Activated T-helper 2 cell treated with anti-CD3 and anti-CD28 coated beads, Interferon-gamma antibody, Interleukin-2, Interleukin-4, amounts not matched to agents 10 μg/mL and 5 μg/mL and 100 μg/mL, durations not matched to agents 14 hours and 24 hours and 36 hours (primary cell): Measurements from ENCODE around the gene PIM2. TPM values are rescaled to one million over a fixed set of nuclear protein-coding genes. Genes with fewer than 3 reads are reported as not detected.

Experiments used
- DNase-seq: peaks from one replicate; pipeline ENCODE4 v3.0.0; 2021; ENCODE audit warnings: low spot score
- H3K27ac Mint-ChIP-seq: one replicate; pipeline ENCODE4 v1.8.0; 2021; ENCODE audit warnings: mixed read lengths
- H3K27me3 Mint-ChIP-seq: one replicate; pipeline ENCODE4 v1.8.0; 2021; ENCODE audit warnings: low read depth, mixed read lengths
- H3K36me3 Mint-ChIP-seq: one replicate; pipeline ENCODE4 v1.8.0; 2021; ENCODE audit warnings: low read depth, mixed read lengths
- H3K4me1 Mint-ChIP-seq: one replicate; pipeline ENCODE4 v1.8.0; 2021; ENCODE audit warnings: low read depth, mixed read lengths
- H3K4me3 Mint-ChIP-seq: one replicate; pipeline ENCODE4 v1.8.0; 2021; ENCODE audit warnings: low read depth, mild to moderate bottlenecking, moderate library complexity, mixed read lengths
- H3K9me3 Mint-ChIP-seq: one replicate; pipeline ENCODE4 v1.8.0; 2021; ENCODE audit warnings: mixed read lengths
- intact Hi-C: fragments of 100-400 bp; cut with micrococcal nuclease; formaldehyde crosslinking; loops from one replicate; pipeline ENCODE4 v1.15.1; 2023
- total RNA-seq: library from RNA; stranded (reverse); gene quantifications from 2 replicates; pipeline ENCODE4 v1.2.3, GENCODE V29; 2022

Gene PIM2
- total RNA-seq, 1 donor from 2014 or later: 315 TPM

GRCh38 chrX:48927736-48928382 lies 9.0 kb upstream of the PIM2 start:
- Mint-ChIP-seq H3K36me3 (peaks cover 49% of the 10 kb centered on the region), H3K9me3 (no peaks in the 10 kb centered on the region), H3K4me3 (no peak overlapping the region), H3K27me3 (no peaks in the 10 kb centered on the region), H3K27ac (no peak overlapping the region), H3K4me1 (peaks cover 16% of the 10 kb centered on the region)
- intact Hi-C loops: no loop called here
- DNase-seq: no peak

DNA sequence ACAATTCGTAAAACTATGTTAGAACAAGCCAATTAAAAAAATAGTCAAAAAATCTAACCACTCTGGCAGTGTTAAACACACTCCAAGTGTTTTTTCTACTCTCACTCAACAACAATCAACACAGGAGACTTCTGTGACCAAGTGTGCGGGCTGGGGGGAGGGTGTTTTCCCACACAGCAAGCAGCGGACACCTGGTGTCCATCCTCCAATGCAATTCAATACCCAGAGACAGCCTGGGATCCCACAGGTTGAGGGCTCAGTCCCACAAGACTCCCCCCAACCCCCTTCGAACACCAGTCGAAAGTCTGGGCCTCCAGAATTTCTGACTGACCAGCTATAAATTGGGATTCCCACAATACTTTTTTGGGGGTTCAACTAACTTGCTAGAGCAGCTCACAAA lies 8.3 kb upstream of the PIM2 start:
- no peaks in the 10 kb centered on the region for H3K27me3 Mint-ChIP-seq
- H3K9me3 Mint-ChIP-seq: no peaks in the 10 kb centered on the region
- intact Hi-C loops: no loop called here
- no peak for DNase-seq
- H3K27ac Mint-ChIP-seq: no peak overlapping the region
- H3K4me3 Mint-ChIP-seq: no peak overlapping the region
- peaks cover 15% of the 10 kb centered on the region for H3K4me1 Mint-ChIP-seq
- H3K36me3 Mint-ChIP-seq: peaks cover 50% of the 10 kb centered on the region

DNA sequence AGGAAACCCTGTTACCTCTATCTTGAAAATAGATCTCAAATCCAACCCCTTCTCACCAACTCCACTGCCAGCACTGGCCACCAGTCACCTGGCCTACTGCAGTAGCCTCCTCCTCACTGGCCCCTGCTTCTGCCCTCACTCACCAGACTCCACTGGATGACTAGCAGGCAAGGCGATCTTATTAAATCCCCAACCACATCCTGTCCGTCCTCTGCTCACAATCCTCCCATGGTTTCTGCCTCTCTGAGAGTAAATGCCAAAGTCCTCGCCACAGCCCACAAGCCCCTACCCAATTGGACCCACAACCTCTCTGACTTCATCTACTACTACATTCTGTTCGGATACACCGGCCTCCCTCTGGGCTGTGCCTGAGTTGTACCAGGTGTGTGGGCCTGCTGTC lies 5.4 kb upstream of the PIM2 start:
- intact Hi-C loops: no loop called here
- Mint-ChIP-seq H3K9me3 (no peaks in the 10 kb centered on the region), H3K27me3 (no peaks in the 10 kb centered on the region), H3K27ac (peak overlapping the region; percentile 73), H3K4me1 (peaks cover 34% of the 10 kb centered on the region), H3K4me3 (no peak overlapping the region), H3K36me3 (peaks cover 46% of the 10 kb centered on the region)
- DNase-seq: no peak

- H3K4me1 Mint-ChIP-seq: peaks cover 34% of the 10 kb centered on the region
- H3K36me3 Mint-ChIP-seq: peaks cover 49% of the 10 kb centered on the region
- no peaks in the 10 kb centered on the region for H3K9me3 Mint-ChIP-seq
Observed at GRCh38 chrX:48923771-48924170, 4.9 kb upstream of the PIM2 start.

DNA sequence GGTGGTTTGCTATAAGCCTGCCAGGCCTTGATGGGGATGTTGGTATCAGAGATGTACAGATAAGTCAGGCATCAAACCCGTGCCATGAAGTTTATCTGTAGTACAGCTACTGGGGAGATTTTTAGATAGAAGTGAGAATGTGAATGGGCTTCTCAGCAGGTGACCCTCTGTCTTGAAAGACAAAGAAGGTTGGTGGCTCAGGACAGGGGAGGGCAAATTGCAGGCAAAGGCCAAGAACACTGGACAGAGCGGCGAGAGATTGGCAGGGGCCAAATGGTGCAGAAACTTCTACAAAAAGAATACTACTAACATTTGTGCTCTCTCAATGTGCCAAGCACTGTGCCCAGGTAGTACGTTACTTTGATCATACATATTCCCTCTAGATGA lies 1.9 kb upstream of the PIM2 start:
- H3K4me1 Mint-ChIP-seq: peaks cover 35% of the 10 kb centered on the region
- H3K27ac Mint-ChIP-seq: peak overlapping the region; percentile 97
- intact Hi-C loops: no loop called here

More at GRCh38 chrX:48923771-48924170, 4.9 kb upstream of the PIM2 start:
- Mint-ChIP-seq H3K4me3 (no peak overlapping the region), H3K27me3 (no peaks in the 10 kb centered on the region), H3K27ac (peak overlapping the region; percentile 73)
- intact Hi-C loops: no loop called here
- no peak for DNase-seq

DNA sequence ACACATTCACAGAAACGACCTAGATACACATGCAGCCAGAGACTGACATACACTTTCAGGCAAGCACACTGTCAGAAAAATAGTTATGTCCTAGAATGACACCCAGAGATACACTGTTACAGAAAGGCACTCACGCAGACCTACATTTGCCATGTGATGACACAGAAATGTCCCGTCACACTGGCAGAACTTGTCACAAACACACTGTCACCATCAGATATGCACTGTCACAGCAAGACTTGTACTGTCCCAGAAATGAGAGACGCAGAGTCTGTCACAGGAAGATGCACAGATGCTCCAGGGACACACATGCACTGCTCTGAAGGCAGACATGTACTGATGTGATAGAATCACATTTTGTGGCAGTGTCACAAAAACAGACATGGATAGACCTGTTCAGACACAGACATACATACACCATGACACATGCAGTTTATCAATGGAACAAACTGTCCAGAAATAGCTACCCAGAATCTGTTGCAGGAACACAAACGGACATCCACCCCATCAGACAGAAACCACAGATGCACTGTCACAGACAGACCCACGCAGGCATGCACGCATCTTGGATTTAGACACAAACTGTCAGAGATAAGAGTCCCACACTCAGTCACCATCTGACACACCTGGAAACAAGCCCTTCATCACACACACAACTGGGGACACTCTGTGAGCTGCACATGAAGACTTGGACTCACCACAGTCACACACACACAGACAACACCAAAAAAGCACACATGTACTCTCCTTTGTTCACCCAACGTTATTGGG lies 1.3 kb upstream of the PIM2 start:
- Mint-ChIP-seq H3K9me3 (no peaks in the 10 kb centered on the region), H3K36me3 (peaks cover 62% of the 10 kb centered on the region), H3K27ac (peak overlapping the region; percentile 97), H3K27me3 (no peaks in the 10 kb centered on the region), H3K4me3 (peak overlapping the region; percentile 91), H3K4me1 (peaks cover 31% of the 10 kb centered on the region)
- intact Hi-C loops: loop anchor here (1.0 to 10.0 kb wide), 5 partner anchors 17 to 275 kb away; partner anchors contain the start of genes OTUD5, PQBP1, TFE3 and TIMM17B
- DNase-seq: no peak

More for the DNA sequence above, 1.9 kb upstream of the PIM2 start:
- no peak for DNase-seq
- Mint-ChIP-seq H3K9me3 (no peaks in the 10 kb centered on the region), H3K36me3 (peaks cover 62% of the 10 kb centered on the region), H3K27me3 (no peaks in the 10 kb centered on the region), H3K4me3 (peak overlapping the region; percentile 91)

- Mint-ChIP-seq H3K27me3 (no peaks in the 10 kb centered on the region), H3K9me3 (no peaks in the 10 kb centered on the region), H3K4me1 (peaks cover 34% of the 10 kb centered on the region), H3K27ac (peak overlapping the region; percentile 97), H3K4me3 (peak overlapping the region; percentile 91), H3K36me3 (peaks cover 67% of the 10 kb centered on the region)
- no peak for DNase-seq
- intact Hi-C loops: loop anchor here (1.0 to 10.0 kb wide), 5 partner anchors 18 to 275 kb away; partner anchors contain the start of genes OTUD5, PQBP1, TFE3 and TIMM17B
Observed at GRCh38 chrX:48919360-48919841, 577 bp upstream of the PIM2 start.

DNA sequence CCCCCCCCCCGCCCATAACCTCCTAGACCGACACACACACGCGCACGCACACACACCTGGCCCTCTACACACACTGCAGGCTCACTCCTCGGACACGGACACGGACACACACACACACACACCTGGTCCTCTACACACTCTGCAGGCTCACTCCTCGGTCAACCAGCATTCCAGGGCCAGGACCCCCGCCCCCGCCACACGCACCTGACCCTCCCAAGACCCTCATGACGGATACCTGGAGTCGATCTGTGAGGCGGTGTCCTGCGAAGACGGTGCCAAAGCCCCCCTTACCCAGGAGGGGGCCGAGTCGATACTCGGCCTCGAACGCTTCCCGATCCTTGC lies 552 bp downstream of the PIM2 start:
- intact Hi-C loops: loop anchor here (5.0 to 10.0 kb wide), 2 partner anchors 39 to 273 kb away; partner anchors contain the start of gene OTUD5
- Mint-ChIP-seq H3K27ac (peak overlapping the region; percentile 97), H3K4me1 (peaks cover 37% of the 10 kb centered on the region), H3K36me3 (peaks cover 72% of the 10 kb centered on the region), H3K27me3 (no peaks in the 10 kb centered on the region), H3K4me3 (peak overlapping the region; percentile 91), H3K9me3 (no peaks in the 10 kb centered on the region)
- DNase-seq: no peak

DNA sequence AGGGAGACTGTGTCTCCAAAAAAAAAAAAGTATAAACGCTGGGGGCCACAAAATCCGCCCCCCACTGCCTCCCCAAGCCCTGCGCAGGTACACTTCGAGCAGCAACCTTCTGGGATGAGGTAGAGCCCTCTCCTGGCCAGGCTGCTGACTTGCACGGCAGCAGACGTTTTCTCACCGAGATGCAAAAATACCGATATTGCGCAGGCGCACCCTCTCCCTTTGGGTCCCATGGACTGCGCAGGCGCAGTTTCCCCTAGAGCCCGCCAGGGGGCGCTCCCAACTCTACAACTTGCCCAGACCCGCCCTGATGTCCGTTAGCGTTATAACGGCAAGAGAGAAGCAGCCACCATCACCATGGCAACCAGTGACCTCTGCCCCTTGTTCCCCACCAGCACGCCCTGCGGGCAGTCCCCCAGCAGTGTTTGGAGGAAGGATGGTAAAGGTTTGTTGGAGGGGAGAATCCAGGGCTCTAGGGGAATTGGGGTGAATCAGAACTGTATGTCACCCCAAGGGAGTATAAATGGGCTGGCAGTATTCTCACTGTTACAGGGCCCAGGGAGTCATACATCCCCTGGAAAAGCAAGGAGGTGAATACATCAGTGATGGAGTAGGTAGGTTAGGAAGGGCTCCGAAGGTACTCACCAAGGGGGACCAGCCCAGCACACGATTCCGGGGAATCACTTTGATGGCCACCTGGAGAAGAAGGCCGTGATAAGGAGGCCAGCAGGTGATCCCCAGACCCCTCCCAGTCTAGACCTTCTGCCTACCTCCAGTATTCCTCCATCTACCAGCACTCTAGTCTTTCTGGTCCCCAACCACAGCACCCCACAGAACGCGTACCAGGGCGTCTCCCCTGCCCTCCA lies 1.5 kb downstream of the PIM2 start:
- no peaks in the 10 kb centered on the region for H3K27me3 Mint-ChIP-seq
- peak; percentile 87 for DNase-seq
- H3K9me3 Mint-ChIP-seq: no peaks in the 10 kb centered on the region
- H3K4me3 Mint-ChIP-seq: peak overlapping the region; percentile 91
- peak overlapping the region; percentile 97 for H3K27ac Mint-ChIP-seq
- H3K4me1 Mint-ChIP-seq: peaks cover 35% of the 10 kb centered on the region
- peaks cover 74% of the 10 kb centered on the region for H3K36me3 Mint-ChIP-seq
- intact Hi-C loops: loop anchor here (5.0 to 10.0 kb wide), 2 partner anchors 40 to 273 kb away; partner anchors contain the start of gene OTUD5

DNA sequence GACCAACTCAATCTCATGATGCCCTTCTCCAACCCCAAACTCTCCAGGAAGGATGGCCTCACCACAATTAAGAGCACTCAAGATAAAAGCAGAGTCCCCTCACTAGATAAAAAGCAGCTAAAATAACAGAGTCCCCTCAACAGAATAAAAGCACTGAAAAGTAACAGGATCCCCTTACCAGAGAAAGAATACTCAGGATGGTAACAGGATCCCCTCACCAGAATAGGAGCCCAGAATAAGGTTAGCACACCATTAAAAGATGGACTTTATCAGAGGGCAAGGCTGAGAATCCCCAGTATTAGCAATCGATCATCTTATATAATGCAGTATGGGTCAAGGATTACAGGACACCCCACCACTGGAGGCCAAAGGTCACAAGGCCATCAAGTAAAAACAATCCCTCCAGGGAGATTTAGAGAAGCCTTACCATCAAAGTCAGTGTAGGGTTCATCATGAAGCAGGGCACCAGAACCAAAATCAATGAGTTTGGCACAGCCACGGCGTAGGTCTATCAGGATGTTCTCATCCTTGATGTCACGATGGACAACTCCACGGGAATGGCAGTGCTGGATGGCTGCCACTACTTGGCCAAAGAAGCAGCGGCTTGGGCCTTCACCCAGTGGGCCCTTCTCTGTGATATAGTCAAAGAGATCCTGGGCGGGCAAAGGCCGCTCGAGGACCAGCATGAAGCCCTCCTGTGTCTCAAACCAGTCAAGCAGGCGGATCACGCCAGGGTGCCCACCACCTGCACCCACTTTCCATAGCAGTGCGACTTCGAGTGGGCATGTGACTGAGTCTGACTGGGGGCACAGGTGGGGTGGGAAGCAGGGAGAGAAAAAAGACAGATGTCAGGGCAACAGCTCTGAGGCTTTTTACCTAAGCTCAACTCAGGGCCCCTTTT lies 4.0 kb downstream of the PIM2 start:
- H3K27me3 Mint-ChIP-seq: no peaks in the 10 kb centered on the region
- no peaks in the 10 kb centered on the region for H3K9me3 Mint-ChIP-seq
- no peak for DNase-seq
- peak overlapping the region; percentile 58 for H3K27ac Mint-ChIP-seq
- intact Hi-C loops: loop anchor here (5.0 to 10.0 kb wide), 2 partner anchors 42 to 270 kb away; partner anchors contain the start of gene OTUD5
- H3K36me3 Mint-ChIP-seq: peaks cover 82% of the 10 kb centered on the region
- peak overlapping the region; percentile 91 for H3K4me3 Mint-ChIP-seq
- H3K4me1 Mint-ChIP-seq: peaks cover 34% of the 10 kb centered on the region

DNA sequence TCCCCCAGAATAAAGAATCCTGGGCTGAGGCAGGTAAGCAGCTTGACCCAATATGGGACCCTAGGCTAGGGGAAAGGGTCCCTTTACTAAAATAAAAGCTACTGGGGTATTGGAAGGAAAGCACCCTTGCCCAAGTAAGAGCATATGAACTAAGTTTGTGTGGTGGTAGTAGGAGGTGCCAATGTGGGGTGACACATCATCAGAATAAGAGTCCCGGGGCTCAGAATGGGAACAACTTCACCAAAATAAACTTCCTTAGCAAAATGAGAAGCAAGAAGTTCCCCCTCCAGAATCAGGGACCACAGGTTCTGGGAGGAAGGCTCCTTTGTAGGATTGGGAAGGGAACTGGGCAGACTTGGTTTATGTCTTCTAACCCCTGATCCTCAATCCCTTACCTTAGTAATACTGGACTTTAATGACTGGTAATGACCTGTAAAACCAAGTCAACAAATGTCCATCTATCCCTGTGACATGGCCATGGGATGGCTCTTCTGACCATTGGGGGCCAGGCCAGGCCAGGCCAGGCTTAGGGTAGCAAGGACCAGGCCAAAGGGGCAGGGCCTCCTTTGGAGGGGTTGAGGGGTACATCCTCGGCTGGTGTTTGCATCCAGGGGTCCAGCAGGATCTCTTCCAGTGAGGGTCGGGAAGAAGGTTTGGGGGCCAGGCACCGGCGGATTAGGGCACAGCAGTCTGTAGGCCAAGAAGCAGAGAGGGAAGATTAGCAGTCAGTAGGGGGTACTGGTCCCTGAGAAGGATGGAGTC lies 5.0 kb downstream of the PIM2 start:
- peaks cover 79% of the 10 kb centered on the region for H3K36me3 Mint-ChIP-seq
- H3K9me3 Mint-ChIP-seq: no peaks in the 10 kb centered on the region
- H3K4me1 Mint-ChIP-seq: peaks cover 30% of the 10 kb centered on the region
- peak overlapping the region; percentile 91 for H3K4me3 Mint-ChIP-seq
- no peak for DNase-seq
- no peaks in the 10 kb centered on the region for H3K27me3 Mint-ChIP-seq
- peak overlapping the region; percentile 63 for H3K27ac Mint-ChIP-seq
- intact Hi-C loops: loop anchor here (10.0 kb wide), 1 partner anchor 269 kb away; no protein-coding TSS in a partner anchor
